ENCODE data around the gene ZFP92.

ZFP92 gene

GRCh38 chrX:153430796-153431195 lies 19.5 kb downstream of the ZFP92 start:
- Histone ChIP-seq H3K36me3 (ENCODE audit: low read depth) (no peaks in the 10 kb centered on the region), H3K4me1 (ENCODE audit: insufficient read depth, poor library complexity, severe bottlenecking) (no peaks in the 10 kb centered on the region), H3K4me3 (ENCODE audit: severe bottlenecking) (no peak overlapping the region), H3K27ac (ENCODE audit: poor library complexity, severe bottlenecking) (no peak overlapping the region), H3K27me3 (ENCODE audit: insufficient read depth, poor library complexity, severe bottlenecking) (no peaks in the 10 kb centered on the region), H3K9me3 (ENCODE audit: severe bottlenecking) (no peaks in the 10 kb centered on the region)
- no peak for TF ChIP-seq CTCF (IDR thresholded peaks at IDR 0.05; ENCODE audit: poor library complexity, severe bottlenecking)
- ATAC-seq (ENCODE audit: low read depth) (no peak), DNase-seq (ENCODE audit: low spot score) (no peak)

DNA sequence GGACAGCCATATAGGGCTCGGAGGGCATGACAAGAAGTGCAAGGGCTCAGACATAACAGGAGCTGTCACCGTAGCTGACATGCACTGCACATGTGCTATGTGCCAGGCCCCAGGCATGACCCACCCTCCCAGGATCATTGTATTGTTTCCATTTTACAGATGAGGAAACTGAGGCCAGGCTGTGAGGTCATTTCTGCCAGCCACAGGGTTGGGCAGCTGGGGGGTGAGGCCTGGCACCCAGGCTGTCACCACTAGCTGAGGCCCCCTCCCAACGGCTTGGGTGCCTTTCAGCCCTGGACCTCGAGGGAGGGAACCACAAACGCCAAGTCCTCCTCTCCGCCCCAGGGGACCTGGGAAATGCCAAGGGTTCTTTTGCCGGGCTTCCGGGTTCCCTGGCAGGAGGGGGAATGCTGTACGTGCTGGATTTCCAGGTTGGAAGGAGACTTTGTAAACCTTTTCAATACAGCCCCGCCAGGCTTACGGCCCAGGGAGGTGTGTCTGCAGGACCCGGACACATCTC lies 21.9 kb downstream of the ZFP92 start:
- ATAC-seq (ENCODE audit: low read depth), result no peak
- no peaks in the 10 kb centered on the region for H3K27me3 ChIP-seq (ENCODE audit: insufficient read depth, poor library complexity, severe bottlenecking)
- no peak overlapping the region for H3K27ac ChIP-seq (ENCODE audit: poor library complexity, severe bottlenecking)

DNA sequence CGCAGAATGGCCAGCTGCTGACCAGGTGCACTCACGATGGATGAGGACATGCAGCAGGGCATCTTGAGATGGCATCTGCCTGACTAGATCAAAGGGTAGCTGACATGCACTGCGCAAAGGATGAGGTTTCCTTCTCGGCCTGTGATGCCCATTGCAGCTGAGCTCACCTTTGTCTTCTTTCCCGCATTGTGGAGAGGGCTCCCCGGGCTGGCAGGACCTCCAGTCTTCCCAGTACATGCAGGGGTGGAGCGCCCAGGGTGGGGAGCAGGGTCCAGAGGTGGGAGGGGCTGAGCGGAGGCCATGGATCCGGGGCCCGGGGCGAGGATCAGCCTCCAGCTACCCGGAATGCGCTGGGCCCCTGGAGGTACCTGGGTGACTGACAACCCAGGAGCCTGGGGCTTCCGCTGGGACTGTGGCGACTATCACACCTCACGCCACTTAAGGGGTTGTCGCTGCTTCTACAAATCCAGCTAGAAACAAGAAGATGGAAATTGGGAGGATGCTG lies 22.6 kb downstream of the ZFP92 start:
- Histone ChIP-seq H3K4me1 (ENCODE audit: insufficient read depth, poor library complexity, severe bottlenecking) (no peaks in the 10 kb centered on the region), H3K27me3 (ENCODE audit: insufficient read depth, poor library complexity, severe bottlenecking) (no peaks in the 10 kb centered on the region), H3K9me3 (ENCODE audit: severe bottlenecking) (no peaks in the 10 kb centered on the region), H3K4me3 (ENCODE audit: severe bottlenecking) (no peak overlapping the region), H3K36me3 (ENCODE audit: low read depth) (no peaks in the 10 kb centered on the region), H3K27ac (ENCODE audit: poor library complexity, severe bottlenecking) (no peak overlapping the region)
- DNase-seq (ENCODE audit: low spot score) (no peak), ATAC-seq (ENCODE audit: low read depth) (no peak)
- no peak for TF ChIP-seq CTCF (IDR thresholded peaks at IDR 0.05; ENCODE audit: poor library complexity, severe bottlenecking)

More for the DNA sequence above, 21.9 kb downstream of the ZFP92 start:
- DNase-seq (ENCODE audit: low spot score), result no peak
- no peak for TF ChIP-seq CTCF (IDR thresholded peaks at IDR 0.05; ENCODE audit: poor library complexity, severe bottlenecking)
- no peaks in the 10 kb centered on the region for H3K9me3 ChIP-seq (ENCODE audit: severe bottlenecking)
- no peak overlapping the region for H3K4me3 ChIP-seq (ENCODE audit: severe bottlenecking)
- no peaks in the 10 kb centered on the region for H3K4me1 ChIP-seq (ENCODE audit: insufficient read depth, poor library complexity, severe bottlenecking)
- H3K36me3 ChIP-seq (ENCODE audit: low read depth), result no peaks in the 10 kb centered on the region

GRCh38 chrX:153434801-153435200 lies 23.5 kb downstream of the ZFP92 start:
- Histone ChIP-seq H3K27ac (ENCODE audit: poor library complexity, severe bottlenecking) (no peak overlapping the region), H3K27me3 (ENCODE audit: insufficient read depth, poor library complexity, severe bottlenecking) (no peaks in the 10 kb centered on the region), H3K9me3 (ENCODE audit: severe bottlenecking) (no peaks in the 10 kb centered on the region), H3K4me1 (ENCODE audit: insufficient read depth, poor library complexity, severe bottlenecking) (no peaks in the 10 kb centered on the region), H3K36me3 (ENCODE audit: low read depth) (no peaks in the 10 kb centered on the region), H3K4me3 (ENCODE audit: severe bottlenecking) (no peak overlapping the region)
- ATAC-seq (ENCODE audit: low read depth), result no peak
- TF ChIP-seq CTCF (IDR thresholded peaks at IDR 0.05; ENCODE audit: poor library complexity, severe bottlenecking), result no peak
- DNase-seq (ENCODE audit: low spot score), result no peak

DNA sequence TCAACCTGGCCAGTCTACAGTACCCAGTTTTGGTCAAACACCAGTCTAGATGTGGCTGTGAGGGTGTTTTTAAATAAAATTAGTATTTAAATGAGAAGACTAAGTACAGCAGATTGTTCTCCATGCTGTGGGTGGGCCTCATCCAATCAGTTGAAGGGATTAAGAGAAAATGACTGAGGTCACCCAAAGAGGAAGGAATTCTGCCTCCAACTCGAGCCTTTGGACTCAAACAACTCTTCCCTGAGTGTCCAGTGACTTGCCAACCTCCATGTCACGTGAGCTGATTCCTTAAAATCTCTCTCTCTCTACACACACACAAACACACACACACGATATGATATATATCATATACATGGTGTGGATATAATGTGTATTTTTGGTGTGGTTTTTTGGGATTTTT lies 24.6 kb downstream of the ZFP92 start:
- no peak for DNase-seq (ENCODE audit: low spot score)
- Histone ChIP-seq H3K4me1 (ENCODE audit: insufficient read depth, poor library complexity, severe bottlenecking) (no peaks in the 10 kb centered on the region), H3K27me3 (ENCODE audit: insufficient read depth, poor library complexity, severe bottlenecking) (no peaks in the 10 kb centered on the region), H3K27ac (ENCODE audit: poor library complexity, severe bottlenecking) (no peak overlapping the region), H3K4me3 (ENCODE audit: severe bottlenecking) (no peak overlapping the region), H3K9me3 (ENCODE audit: severe bottlenecking) (no peaks in the 10 kb centered on the region), H3K36me3 (ENCODE audit: low read depth) (no peaks in the 10 kb centered on the region)
- TF ChIP-seq CTCF (IDR thresholded peaks at IDR 0.05; ENCODE audit: poor library complexity, severe bottlenecking), result no peak
- no peak for ATAC-seq (ENCODE audit: low read depth)
